HEK293T (cell line): ENCODE results near the gene ADAM11.
"Not testable (repeated sequence)": the region's sequence is repeated elsewhere in the genome, so short reads cannot be mapped to it uniquely, and the experiment has no call there.

Source experiments
- FOXK2 ChIP-seq: fragments of 450-650 bp; IDR thresholded peaks from 2 replicates; pipeline ENCODE4 v1.6.1; 2016; ENCODE audit warnings: mild to moderate bottlenecking
- SP1 ChIP-seq: fragments of 450-650 bp; IDR thresholded peaks from 2 replicates; pipeline ENCODE4 v1.6.1; 2017

DNA sequence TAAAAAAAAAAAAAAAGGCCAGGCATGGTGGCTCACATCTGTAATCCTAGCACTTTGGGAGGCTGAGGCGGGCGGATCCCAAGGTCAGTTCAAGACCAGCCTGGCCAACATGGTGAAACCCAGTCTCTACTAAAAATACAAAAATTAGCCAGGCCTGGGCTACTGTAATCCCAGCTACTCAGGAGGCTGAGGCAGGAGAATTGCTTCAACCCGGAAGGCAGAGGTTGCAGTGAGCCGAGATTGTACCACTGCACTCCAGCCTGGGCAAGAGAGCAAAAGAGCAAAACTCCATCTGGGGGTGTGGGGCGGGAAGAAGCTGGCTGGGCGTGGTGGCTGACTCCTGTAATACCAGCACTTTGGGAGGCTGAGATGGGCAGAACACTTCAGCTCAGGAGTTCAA is 59.7 kb downstream of the ADAM11 start:
- not testable (repeated sequence) for TF ChIP-seq SP1, FOXK2
